EH (cell line): ENCODE measurements around the gene SALL3.

Experiments
- DNase-seq: peaks from one replicate; pipeline ENCODE4 v3.0.0-alpha.2; 2015; ENCODE audit warnings: low read depth

SALL3 gene

DNA sequence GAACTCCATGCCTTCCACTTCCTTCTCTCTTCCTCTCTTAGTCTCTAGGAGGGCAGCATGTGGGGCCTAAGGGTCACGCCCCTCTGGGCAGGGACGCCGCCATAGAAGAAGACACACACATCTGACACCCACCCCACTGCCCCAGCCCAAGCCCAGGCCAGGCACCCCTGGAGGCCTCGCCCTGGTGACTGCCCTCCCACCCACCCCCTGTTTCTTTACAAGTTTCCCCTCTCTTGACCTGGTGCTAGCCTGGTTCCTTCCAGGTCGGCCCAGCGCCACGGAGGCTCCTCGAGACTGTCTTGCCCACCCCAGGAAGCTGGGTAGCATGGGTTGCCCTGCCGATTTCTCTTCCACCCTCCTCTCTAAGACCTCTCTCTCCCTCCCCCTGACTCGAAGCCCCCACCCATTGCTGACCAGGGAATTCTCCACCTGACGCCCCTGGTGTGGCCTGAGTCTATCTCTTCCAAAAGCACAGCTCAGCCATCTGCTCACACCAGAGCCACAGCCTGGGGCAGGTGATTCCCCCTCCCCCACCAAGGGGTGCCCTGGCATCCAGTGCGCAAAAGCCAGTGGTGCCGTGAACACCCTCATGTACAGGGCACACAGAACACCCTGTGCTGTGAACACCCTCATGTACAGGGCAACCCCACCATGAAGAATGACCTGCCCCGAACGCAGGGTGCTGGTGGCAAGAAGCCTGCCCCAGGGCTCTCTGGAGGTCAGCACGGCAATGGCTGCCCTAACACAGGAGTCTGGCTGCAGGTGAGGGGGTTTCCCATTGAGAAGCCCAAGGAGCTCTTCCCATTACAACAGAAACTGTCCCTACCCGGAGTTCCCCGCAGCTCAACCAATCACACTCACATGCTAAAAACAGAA, 13.5 kb upstream of the SALL3 start:
- no peak for DNase-seq

DNA sequence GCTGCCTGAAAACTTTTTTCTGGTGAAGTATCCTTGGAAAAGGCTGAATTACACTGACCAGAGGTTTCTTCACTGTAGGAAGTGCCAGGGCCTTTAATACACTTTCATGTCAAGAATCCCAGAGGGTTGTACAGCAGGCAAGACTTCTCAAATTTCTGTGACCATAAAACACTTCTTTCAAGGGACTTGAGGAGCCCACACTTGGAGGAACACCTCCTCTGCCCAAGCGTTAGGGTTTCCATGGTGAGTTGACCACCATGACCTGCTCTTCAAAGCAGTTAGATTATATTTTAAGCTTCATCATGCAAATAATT, 12.9 kb upstream of the SALL3 start:
- DNase-seq = no peak

DNA sequence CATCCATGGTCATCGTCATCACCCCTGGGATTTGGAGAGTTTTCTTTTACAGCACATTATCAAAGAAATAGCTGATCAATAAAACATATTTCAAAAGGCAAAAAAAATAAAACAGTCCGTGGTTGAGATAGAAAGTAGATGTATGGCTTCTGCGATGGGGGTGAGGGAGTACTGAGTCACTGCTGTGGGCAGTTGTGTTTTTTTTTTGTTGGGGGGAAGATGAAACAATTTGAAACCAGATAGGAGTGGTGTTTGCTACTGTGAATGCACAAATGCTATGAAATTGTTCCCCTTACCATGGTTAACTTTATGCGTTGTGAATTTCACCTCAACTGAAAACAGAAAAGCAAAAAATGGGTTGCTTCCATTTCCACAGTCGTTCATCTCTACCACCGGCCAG, 11.9 kb upstream of the SALL3 start:
- no peak for DNase-seq

- no peak for DNase-seq
Observed at GRCh38 chr18:78969574-78970315, 9.9 kb upstream of the SALL3 start.

DNA sequence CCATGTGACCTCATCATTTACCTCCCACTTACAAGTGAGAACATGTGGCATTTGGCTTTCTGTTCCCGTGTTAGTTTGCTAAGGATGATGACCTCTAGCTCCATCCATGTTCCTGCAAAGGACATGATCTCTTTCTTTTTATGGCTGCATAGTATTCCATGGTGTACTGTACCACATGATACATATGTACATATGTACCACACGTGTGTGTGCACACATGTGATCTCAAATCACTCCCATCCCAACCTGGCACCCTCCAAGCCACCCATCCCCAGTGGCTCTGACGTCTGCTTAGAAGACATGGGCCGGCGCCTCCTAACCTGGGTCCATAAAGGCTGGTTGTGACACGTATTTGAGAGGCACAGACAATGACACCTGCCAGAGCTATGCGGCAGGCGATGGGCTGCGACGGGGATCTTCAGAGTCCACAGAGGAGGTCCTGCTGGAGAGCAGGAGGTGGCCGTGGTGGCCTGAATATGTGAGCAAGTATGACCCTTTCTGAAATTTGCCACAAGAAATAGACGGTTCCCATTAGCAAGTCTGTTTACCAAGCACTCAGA, 8.8 kb upstream of the SALL3 start:
- no peak for DNase-seq

DNA sequence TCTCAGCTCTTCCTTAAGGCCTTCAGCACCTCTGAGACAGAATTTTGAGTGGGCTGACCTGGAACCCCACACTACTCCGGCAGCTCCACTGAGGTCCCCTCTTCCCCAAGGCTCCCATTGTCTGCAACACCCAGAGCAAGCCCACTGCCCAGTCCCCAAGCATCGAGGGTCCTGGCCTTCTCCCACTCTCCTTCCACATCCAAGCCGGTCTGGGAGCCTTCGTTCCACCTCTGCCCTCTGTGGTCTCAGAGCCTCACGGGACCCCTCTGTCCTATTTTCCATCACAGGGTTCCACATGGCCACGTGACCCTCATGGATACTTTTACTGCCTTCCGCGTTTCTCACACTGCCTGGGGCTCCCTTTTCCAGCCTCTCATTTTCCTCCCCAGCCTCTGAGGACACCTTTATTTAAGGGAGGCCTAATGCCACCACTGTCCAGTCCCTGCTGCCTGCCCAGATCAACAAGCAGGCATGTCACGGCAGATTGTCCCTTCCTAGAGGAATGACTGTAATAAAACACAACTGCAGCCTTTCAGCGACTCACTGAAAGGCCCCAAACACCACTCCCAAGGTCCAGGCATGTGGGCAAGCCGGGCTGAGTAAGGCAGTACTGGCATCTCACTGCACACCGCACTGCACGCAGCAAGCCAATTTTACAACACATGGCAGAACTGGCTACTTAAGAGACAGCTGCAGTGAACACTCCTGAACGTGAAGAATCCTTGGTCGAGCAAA, 7.9 kb upstream of the SALL3 start:
- DNase-seq = no peak

DNA sequence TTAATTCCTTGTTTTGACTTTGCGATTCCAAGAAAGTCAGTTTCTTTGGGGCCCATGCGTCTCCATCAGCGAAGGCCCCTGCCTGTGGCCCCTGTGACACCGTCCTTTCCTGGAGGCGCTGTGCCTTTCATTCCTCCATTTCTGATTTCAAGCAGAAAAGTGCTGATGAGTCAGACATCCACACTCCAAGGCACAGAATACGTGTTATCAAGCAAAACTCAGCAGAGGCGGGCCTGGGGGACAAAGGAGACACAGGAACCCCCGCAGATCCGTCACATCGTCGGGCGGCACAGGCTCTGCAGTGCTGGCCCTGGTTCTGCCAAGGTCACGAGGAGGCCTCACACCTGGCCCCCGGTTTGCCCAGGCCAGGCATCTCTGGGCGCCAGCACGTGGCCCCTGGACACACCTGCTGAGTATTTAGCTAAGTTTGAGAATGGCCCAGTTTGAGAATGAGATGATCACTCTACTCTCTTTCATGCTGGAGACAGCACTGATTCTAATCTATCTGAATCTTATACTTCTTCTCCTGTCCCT, 7.2 kb upstream of the SALL3 start:
- no peak for DNase-seq

DNA sequence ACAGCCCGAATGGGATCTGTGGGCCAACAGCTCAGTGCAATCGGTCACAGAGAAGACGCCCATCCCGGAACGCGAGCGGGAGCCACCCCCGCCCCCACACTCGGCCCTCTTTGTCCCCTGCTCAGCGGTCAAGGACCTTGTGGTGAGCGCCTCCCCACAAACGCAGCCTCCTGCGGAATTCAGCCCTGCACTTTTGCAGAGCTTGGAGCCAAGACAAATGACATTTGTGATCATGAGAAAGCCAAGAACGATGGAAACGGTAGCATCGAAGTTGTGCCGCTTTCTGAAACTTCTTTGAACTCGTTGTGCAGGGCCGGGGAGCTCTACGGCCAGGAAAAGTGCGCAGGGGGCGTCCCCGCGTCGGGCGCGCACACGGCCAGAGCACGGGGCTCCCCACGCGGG, 6.7 kb upstream of the SALL3 start:
- DNase-seq = no peak

DNA sequence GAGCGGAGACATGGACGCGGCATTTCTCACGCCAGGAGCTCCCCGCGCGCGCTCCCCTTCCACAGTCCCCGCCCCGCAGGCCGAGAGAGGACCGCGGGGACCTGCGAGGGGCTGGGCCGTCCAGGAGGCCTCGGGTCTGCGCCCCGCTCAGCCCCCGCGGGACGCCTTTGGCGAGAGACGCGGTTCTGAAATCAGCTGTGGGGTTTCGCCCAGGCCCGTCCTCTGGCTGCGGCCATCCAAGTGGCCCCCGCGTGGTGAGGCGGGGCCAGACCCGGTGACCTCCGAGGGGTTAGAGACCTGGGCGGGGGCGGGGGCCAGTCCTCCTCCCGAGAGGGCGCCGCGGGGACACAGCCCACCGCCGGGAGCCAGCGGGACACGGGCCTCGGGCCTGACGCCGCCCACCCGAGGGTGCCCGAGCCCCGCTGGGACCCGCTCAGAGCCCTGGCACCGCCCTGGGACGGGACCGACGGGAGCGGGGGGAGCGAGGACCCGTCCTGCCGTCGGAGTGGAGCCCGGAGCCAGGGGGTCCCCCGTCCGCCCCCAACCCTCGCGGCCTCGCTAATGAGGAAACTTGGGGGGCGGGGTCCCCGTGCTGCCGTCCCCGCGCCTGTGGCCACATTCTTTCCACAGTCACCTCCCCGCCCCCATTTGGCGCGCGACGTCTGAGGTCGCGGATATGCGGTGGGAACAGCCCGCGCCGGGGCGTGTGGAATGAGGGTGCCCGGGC, 6.1 kb upstream of the SALL3 start:
- no peak for DNase-seq

DNA sequence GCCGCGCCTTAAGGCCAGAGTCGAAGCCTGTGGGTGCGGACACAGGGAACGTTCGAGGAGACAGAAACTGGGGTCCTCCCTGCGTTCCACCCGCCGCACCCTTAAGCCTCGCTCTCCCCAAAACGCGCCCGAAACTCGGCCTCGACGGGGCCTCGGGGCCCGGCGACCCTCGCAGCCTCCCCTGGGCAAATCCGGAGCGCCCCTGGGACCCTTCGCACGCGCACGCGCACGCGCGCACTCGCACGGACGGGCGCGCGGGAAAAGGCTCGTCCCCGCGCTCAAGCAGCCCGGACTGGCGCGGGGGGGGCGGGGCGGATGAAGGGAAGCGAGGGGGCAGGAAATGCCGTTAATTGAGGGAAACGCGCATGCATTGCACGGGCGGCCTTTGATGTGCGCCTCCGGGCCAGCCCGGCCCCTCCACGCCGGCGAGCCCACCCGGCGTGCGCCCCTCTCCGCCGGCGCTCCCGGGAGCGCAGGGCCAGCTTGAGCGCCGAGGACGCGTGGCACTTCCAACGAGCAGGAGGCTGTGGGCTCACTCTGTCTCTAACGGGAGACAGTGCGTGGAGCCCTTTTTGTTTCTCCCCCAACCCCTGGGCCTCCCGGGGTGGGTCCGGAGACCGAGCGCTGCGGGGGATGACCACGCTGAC, 5.4 kb upstream of the SALL3 start:
- no peak for DNase-seq

- no peak for DNase-seq
Observed at GRCh38 chr18:78975292-78975691, 4.3 kb upstream of the SALL3 start.

DNA sequence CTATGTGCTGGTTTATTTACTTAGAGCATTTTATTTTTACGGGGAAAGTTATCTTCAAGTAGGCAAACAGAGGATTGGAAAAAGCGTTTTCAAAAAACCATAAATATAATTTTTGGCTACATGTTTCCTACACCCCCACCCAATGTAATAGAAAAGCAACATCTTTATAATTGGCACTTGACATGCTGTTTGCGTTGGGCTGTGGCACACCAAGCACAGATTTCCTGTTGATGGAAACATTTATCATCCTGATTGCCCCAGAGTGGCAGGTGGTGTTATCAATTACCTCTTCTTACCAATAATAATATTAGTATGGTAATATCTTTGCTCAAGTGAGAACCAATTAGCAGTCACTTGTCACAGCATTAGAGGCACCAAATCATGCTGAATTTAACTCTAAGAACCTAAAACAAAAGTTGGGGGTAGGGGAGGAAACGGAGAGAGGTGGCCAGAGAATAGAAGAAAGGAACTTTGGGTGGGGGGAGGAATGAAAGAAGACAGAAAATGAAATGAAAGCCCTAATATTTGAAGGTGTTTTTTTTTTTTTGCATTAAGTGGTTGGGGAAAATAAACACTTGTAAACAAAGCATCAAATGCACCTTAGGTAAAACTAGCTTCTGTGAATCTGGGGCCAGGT, 3.8 kb upstream of the SALL3 start:
- no peak for DNase-seq

- DNase-seq = no peak
Observed at GRCh38 chr18:78976765-78977636, 2.6 kb upstream of the SALL3 start.

DNA sequence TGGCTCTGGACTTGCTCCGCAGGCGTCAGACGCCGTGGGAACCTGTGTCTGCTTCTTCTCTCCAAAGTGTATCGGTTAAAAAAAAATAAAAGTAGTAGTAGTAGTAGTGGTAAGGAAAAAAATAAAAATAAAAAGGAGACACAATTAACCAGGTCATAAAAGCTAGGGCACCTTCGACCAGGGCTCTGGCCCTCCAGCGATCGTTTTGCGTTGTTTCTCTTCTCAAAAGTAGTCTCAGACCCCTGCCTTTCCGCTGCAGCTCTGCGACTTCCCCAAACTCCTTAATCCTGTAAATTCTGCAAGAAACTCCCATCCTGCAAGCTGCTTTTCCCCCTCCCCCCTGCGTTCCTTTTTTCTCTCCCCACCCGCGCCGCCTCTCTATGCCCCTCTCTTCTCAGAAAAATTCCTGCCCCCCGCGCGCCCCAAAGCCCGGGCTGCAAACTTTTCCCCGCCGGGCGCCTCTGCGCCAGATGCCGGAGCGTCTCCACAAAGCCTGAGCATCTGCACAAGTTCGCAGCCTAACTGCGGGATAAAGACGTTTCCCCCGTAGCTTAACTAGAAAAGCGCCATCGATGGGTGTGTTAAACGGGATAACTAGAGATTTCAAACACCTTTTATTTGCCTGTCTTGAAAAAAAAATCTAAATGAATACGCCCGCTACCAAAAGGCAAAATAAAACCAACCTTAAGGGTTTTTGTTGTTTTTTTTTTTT, 1.8 kb upstream of the SALL3 start:
- no peak for DNase-seq

- DNase-seq = no peak
Observed at GRCh38 chr18:78978349-78979055, 1.1 kb upstream of the SALL3 start.

GRCh38 chr18:78979056-78979729, 425 bp upstream of the SALL3 start:
- no peak for DNase-seq

GRCh38 chr18:78980279-78980771, 707 bp downstream of the SALL3 start:
- no peak for DNase-seq
